Caco-2 (cell line): ENCODE measurements around the gene OR4M1. TPM values are rescaled to one million over a fixed set of nuclear protein-coding genes. Genes with fewer than 3 reads are reported as not detected.
"Not testable (repeated sequence)": the region's sequence is repeated elsewhere in the genome, so short reads cannot be mapped to it uniquely, and the experiment has no call there.

Experiments used
- BruUV-seq: library from RNA; stranded (reverse); fragments of 400-500 nt; replicated peaks from 2 replicates; lab custom pipeline; 2021; lab: Mats Ljungman, UMichigan
- CTCF ChIA-PET: fragments of 300-600 bp; sonication (Branson Sonifier 250); formaldehyde crosslinking; loops from one replicate; lab custom pipeline; 2022; ENCODE audit warnings: antibody characterized with exemption; lab: Charles Lee
- POLR2A ChIA-PET: fragments of 300-600 bp; sonication (Branson Sonifier 250); formaldehyde crosslinking; loops from one replicate; lab custom pipeline; 2022; ENCODE audit warnings: antibody characterized with exemption; lab: Charles Lee
- DNase-seq, 2 experiments: peaks; one replicate each; pipeline versions ENCODE4 v3.0.0 to v3.0.0-alpha.2; 2020 to 2022
- H3K27me3 ChIP-seq: replicated peaks from 2 replicates; pipeline ENCODE4 v1.6.0; 2011; ENCODE audit warnings: low read length; ENCODE audit not compliant: control insufficient read depth, insufficient read depth
- H3K36me3 ChIP-seq: 2 replicates; pipeline ENCODE4 v1.5.1; 2011; ENCODE audit warnings: low read length; ENCODE audit not compliant: control insufficient read depth, insufficient read depth
- H3K4me1 ChIP-seq: fragments of 250-450 bp; sonication (Bioruptor Pico); 2 replicates; pipeline ENCODE4 v1.5.1; 2020; ENCODE audit warnings: mild to moderate bottlenecking
- H3K4me3 ChIP-seq: 2 replicates; pipeline ENCODE4 v1.5.1; 2011; ENCODE audit warnings: low read depth, mild to moderate bottlenecking, control low read depth, low read length
- H3K9me3 ChIP-seq: fragments of 250-450 bp; sonication (Bioruptor Pico); 2 replicates; pipeline ENCODE4 v1.5.1; 2020; ENCODE audit warnings: mild to moderate bottlenecking, moderate library complexity
- H3K27ac Mint-ChIP-seq: one replicate; pipeline ENCODE4 v1.8.0; 2022; ENCODE audit warnings: mixed read lengths; ENCODE audit not compliant: unreplicated experiment
- H3K27me3 Mint-ChIP-seq: one replicate; pipeline ENCODE4 v1.8.0; 2022; ENCODE audit warnings: mixed read lengths; ENCODE audit not compliant: insufficient read depth, unreplicated experiment
- H3K36me3 Mint-ChIP-seq: one replicate; pipeline ENCODE4 v1.8.0; 2022; ENCODE audit warnings: mild to moderate bottlenecking, mixed read lengths; ENCODE audit not compliant: insufficient read depth, unreplicated experiment
- H3K4me1 Mint-ChIP-seq: one replicate; pipeline ENCODE4 v1.8.0; 2022; ENCODE audit warnings: low read depth, mixed read lengths; ENCODE audit not compliant: unreplicated experiment
- H3K4me3 Mint-ChIP-seq: one replicate; pipeline ENCODE4 v1.8.0; 2022; ENCODE audit warnings: mild to moderate bottlenecking, moderate library complexity, mixed read lengths; ENCODE audit not compliant: unreplicated experiment
- H3K9me3 Mint-ChIP-seq: one replicate; pipeline ENCODE4 v1.8.0; 2022; ENCODE audit warnings: mixed read lengths; ENCODE audit not compliant: unreplicated experiment
- CTCF ChIP-seq, 2 experiments: fragments of 200-600 bp in 1 of 2; IDR thresholded peaks; 1 replicate in 1 of 2; 2 replicates in 1 of 2; pipeline versions ENCODE4 v1.5.1 to v1.8.0; 2011 to 2022; ENCODE audit warnings: antibody characterized with exemption in 1 of 2, control low read depth in 1 of 2, inconsistent platforms in 1 of 2, low read depth in 1 of 2, low read length in 1 of 2, mild to moderate bottlenecking in 1 of 2, moderate library complexity in 1 of 2; ENCODE audit not compliant: insufficient read depth in 1 of 2, severe bottlenecking in 1 of 2, unreplicated experiment in 1 of 2
- intact Hi-C: fragments of 100-400 bp; cut with micrococcal nuclease; formaldehyde crosslinking; loops from one replicate; pipeline ENCODE4 v1.10.0; 2022; ENCODE audit not compliant: unreplicated experiment
- total RNA-seq: library from RNA; stranded (reverse); gene quantifications from 2 replicates; pipeline ENCODE4 v1.2.3, GENCODE V29; 2022

The OR4M1 gene
- total RNA-seq, 1 experiment from 2014 or later = not detected

- no peak overlapping the region for H3K4me3 Mint-ChIP-seq
- TF ChIP-seq CTCF (IDR thresholded peaks at IDR 0.05; ENCODE audit: insufficient read depth in 1 of 2, low read depth in 1 of 2, low read length in 1 of 2, severe bottlenecking in 1 of 2, unreplicated experiment in 1 of 2) = no peak
- H3K4me1 Mint-ChIP-seq = no peaks in the 10 kb centered on the region
- POLR2A ChIA-PET = no interaction called here
- H3K27me3 Mint-ChIP-seq = peaks cover 4% of the 10 kb centered on the region
- DNase-seq = no peak
- H3K27ac Mint-ChIP-seq = no peak overlapping the region
- Histone ChIP-seq H3K4me3 (no peak overlapping the region), H3K27me3 (no peaks in the 10 kb centered on the region), H3K36me3 (no peaks in the 10 kb centered on the region), H3K4me1 (no peaks in the 10 kb centered on the region), H3K9me3 (no peaks in the 10 kb centered on the region)
- no peaks in the 10 kb centered on the region for H3K36me3 Mint-ChIP-seq
- CTCF ChIA-PET = no interaction called here
- intact Hi-C loops = no loop called here
- no TSS peak for BruUV-seq
- no peaks in the 10 kb centered on the region for H3K9me3 Mint-ChIP-seq
These were observed 1.3 kb upstream of the OR4M1 start for GRCh38 chr14:19771895-19772430.

DNA sequence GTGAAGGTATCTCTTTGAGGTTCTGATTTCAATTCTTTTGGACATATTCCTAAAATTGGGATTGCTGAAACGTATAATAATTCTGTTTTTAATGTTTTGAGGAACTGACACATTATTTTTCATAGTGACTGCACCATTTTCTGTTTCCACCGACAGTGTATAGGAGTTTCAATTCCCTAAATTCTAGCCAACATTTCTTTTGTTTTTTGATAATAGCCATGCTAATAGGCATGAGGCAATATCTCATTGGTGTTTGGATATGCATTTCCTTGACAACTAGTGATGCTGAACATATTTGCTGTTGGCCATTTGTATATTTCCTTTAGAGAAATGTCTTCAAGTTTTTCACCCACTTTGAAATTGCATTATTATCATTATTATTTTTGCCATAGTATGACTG, 850 bp upstream of the OR4M1 start:
- intact Hi-C loops, H3K4me1 Mint-ChIP-seq, H3K4me1 ChIP-seq, H3K27me3 ChIP-seq, CTCF ChIA-PET, H3K36me3 ChIP-seq, H3K4me3 Mint-ChIP-seq, H3K9me3 Mint-ChIP-seq, H3K36me3 Mint-ChIP-seq, DNase-seq, H3K9me3 ChIP-seq, H3K27ac Mint-ChIP-seq, POLR2A ChIA-PET, H3K27me3 Mint-ChIP-seq, BruUV-seq, H3K4me3 ChIP-seq: not testable (repeated sequence)

DNA sequence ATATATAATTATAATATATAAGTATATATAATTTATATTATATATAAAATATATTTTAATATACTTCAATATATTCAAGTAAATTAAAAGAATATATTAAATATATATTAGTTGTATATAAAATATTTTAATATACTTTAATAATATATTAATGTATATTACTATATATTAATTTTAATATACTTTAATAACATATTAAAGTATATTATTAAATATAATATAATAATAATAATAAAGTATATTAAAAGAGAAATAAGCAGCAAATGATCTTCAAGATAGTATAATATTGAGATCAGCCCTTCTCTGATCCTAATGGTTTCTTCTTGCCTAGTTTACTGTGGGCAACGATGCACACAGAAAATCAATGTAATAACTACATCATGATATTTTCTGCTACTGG, 2.3 kb downstream of the OR4M1 start:
- H3K4me1 ChIP-seq = no peaks in the 10 kb centered on the region
- H3K9me3 Mint-ChIP-seq = no peaks in the 10 kb centered on the region
- H3K4me3 ChIP-seq = no peak overlapping the region
- H3K4me3 Mint-ChIP-seq = no peak overlapping the region
- BruUV-seq = no TSS peak
- H3K4me1 Mint-ChIP-seq = no peaks in the 10 kb centered on the region
- no peak for DNase-seq
- H3K9me3 ChIP-seq = no peaks in the 10 kb centered on the region
- CTCF ChIA-PET = no interaction called here
- no peak for TF ChIP-seq CTCF (IDR thresholded peaks at IDR 0.05; ENCODE audit: insufficient read depth in 1 of 2, low read depth in 1 of 2, low read length in 1 of 2, severe bottlenecking in 1 of 2, unreplicated experiment in 1 of 2)
- no peaks in the 10 kb centered on the region for H3K36me3 ChIP-seq
- no peaks in the 10 kb centered on the region for H3K36me3 Mint-ChIP-seq
- no peak overlapping the region for H3K27ac Mint-ChIP-seq
- no peaks in the 10 kb centered on the region for H3K27me3 ChIP-seq
- H3K27me3 Mint-ChIP-seq = peaks cover 4% of the 10 kb centered on the region
- intact Hi-C loops = no loop called here
- POLR2A ChIA-PET = no interaction called here

DNA sequence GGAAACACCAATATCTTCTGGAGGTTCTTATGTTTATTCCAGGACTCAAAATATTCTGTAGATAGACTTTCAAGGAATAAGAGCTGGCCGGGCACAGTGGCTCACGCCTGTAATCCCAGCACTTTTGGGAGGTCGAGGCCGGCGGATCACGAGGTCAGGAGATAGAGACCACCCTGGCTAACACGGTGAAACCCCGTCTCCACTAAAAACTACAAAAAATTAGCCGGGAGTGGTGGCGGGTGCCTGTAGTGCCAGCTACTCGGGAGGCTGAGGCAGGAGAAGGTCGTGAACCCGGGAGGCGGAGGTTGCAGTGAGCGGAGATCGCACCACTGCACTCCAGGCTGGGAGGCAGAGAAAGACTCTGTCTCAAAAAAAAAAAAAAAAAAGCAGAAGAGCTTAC, 12.5 kb downstream of the OR4M1 start:
- intact Hi-C loops, H3K9me3 ChIP-seq, POLR2A ChIA-PET, BruUV-seq, H3K9me3 Mint-ChIP-seq, H3K27me3 Mint-ChIP-seq, H3K4me1 Mint-ChIP-seq, H3K4me1 ChIP-seq, H3K36me3 Mint-ChIP-seq, H3K27ac Mint-ChIP-seq, CTCF ChIA-PET, H3K27me3 ChIP-seq, H3K4me3 ChIP-seq, H3K36me3 ChIP-seq, H3K4me3 Mint-ChIP-seq, DNase-seq: not testable (repeated sequence)

GRCh38 chr14:19787318-19787717, 14.0 kb downstream of the OR4M1 start:
- H3K27me3 ChIP-seq, H3K4me3 ChIP-seq, H3K36me3 ChIP-seq, H3K4me3 Mint-ChIP-seq, H3K27me3 Mint-ChIP-seq, H3K9me3 Mint-ChIP-seq, H3K4me1 ChIP-seq, H3K36me3 Mint-ChIP-seq, DNase-seq, CTCF ChIA-PET, POLR2A ChIA-PET, BruUV-seq, H3K27ac Mint-ChIP-seq, H3K9me3 ChIP-seq, intact Hi-C loops, H3K4me1 Mint-ChIP-seq: not testable (repeated sequence)

- H3K4me1 ChIP-seq, POLR2A ChIA-PET, BruUV-seq, H3K27me3 ChIP-seq, H3K9me3 Mint-ChIP-seq, H3K9me3 ChIP-seq, intact Hi-C loops, H3K36me3 Mint-ChIP-seq, H3K4me3 ChIP-seq, H3K4me3 Mint-ChIP-seq, H3K27ac Mint-ChIP-seq, CTCF ChIA-PET, H3K36me3 ChIP-seq, H3K27me3 Mint-ChIP-seq, H3K4me1 Mint-ChIP-seq, DNase-seq: not testable (repeated sequence)
These were observed 14.8 kb downstream of the OR4M1 start for GRCh38 chr14:19788150-19788549.
